ENCODE data around the gene AKIP1.

DNA sequence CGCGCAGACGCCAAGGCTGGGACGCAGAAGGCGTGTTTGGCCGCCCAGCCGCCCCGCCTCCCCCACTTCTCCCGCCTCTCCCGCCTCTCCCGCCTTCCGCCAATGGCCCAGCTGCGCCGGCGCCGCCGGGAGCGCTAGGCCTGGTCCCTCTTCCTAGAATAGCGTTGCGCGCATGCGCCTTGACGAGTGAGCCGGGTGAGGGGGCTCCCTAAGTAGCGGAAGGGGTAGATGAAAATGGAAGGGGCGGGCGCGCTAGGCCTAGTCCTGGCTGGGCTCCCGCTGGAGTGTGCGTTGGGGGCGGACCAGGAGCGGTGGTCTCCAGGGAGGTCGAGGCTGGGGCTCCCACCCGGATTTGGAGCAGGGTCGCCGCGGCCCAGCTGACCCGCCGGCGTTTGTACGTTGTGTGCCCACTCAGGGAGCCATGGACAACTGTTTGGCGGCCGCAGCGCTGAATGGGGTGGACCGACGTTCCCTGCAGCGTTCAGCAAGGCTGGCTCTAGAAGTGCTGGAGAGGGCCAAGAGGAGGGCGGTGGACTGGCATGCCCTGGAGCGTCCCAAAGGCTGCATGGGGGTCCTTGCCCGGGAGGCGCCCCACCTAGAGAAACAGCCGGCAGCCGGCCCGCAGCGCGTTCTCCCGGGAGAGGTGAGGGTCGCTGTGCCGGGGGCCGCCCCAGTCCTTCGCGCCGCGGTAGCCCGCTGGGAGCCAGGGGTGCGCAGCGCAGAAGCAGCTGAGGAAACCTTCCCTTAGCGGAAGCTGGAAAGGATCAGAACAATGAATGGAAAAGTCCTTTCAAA is at the start of gene AKIP1:
- TF ChIP-seq, protein P1, sequence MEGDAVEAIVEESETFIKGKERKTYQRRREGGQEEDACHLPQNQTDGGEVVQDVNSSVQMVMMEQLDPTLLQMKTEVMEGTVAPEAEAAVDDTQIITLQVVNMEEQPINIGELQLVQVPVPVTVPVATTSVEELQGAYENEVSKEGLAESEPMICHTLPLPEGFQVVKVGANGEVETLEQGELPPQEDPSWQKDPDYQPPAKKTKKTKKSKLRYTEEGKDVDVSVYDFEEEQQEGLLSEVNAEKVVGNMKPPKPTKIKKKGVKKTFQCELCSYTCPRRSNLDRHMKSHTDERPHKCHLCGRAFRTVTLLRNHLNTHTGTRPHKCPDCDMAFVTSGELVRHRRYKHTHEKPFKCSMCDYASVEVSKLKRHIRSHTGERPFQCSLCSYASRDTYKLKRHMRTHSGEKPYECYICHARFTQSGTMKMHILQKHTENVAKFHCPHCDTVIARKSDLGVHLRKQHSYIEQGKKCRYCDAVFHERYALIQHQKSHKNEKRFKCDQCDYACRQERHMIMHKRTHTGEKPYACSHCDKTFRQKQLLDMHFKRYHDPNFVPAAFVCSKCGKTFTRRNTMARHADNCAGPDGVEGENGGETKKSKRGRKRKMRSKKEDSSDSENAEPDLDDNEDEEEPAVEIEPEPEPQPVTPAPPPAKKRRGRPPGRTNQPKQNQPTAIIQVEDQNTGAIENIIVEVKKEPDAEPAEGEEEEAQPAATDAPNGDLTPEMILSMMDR (IDR thresholded peaks at IDR 0.05) = no peak
- TF ChIP-seq ZNF416 (CRISPR knock-in tag; IDR thresholded peaks at IDR 0.05) (no peak), ZNF263 (CRISPR knock-in tag; IDR thresholded peaks at IDR 0.05; ENCODE audit: low read depth) (no peak)
